ENCODE measurements around the gene CPNE5. TPM values are rescaled to one million over a fixed set of nuclear protein-coding genes. Genes with fewer than 3 reads are reported as not detected.

The CPNE5 gene
- polyA plus RNA-seq, 1 of the 3 experiments (the other 2 are of a cell fraction) = 0.30 TPM

- DNase-seq = peak; percentile 63
- Histone ChIP-seq H3F3A (replicated peaks; ENCODE audit: insufficient read depth) (peaks cover 4% of the 10 kb centered on the region), H4K20me1 (ENCODE audit: insufficient read depth) (no peaks in the 10 kb centered on the region), H3K4me3 (ENCODE audit: low read depth in 2 of 2, low read length in 1 of 2) (no peak overlapping the region), H3K4me2 (no peak overlapping the region), H3K27me3 (ENCODE audit: insufficient read depth) (0 out of 2 replicates have a peak, but pooled peaks cover under 1% of the 10 kb centered on the region), H3K9me3 (no peaks in the 10 kb centered on the region), H3K9me2 (no peaks in the 10 kb centered on the region), H3K36me3 (replicated peaks in 1 of 2; ENCODE audit: control insufficient read depth in 1 of 2, insufficient read depth in 2 of 2, low read length in 1 of 2) (no peaks in the 10 kb centered on the region), H2AFZ (ENCODE audit: low read depth) (no peak overlapping the region), H3K79me2 (ENCODE audit: insufficient read depth) (no peaks in the 10 kb centered on the region), H3K27ac (ENCODE audit: low read depth in 2 of 2, low read length in 1 of 2) (no peak overlapping the region), H3K9ac (no peak overlapping the region), H3K4me1 (ENCODE audit: control insufficient read depth in 1 of 2, insufficient read depth in 2 of 2, low read depth in 1 of 2, low read length in 1 of 2) (peaks cover 0 to 28% of the 10 kb centered on the region in 2 experiments; a peak in 1 of 4 replicates)
- ChIA-PET POLR2A (no interaction called here), CTCF (interaction anchor here (0.6 to 3.0 kb wide), 5 partner anchors 12 to 217 kb away, joined by 3 to 12 read pairs (median 4); no protein-coding TSS in a partner anchor)
- TF ChIP-seq TCF12 (IDR thresholded peaks at IDR 0.05) (no peak), MAX (IDR thresholded peaks at IDR 0.05; ENCODE audit: low read depth) (no peak), GABPA (IDR thresholded peaks at IDR 0.05; ENCODE audit: low read depth) (no peak), SMC3 (IDR thresholded peaks at IDR 0.05; ENCODE audit: low read depth, low read length) (no peak), FOSL2 (IDR thresholded peaks at IDR 0.05; ENCODE audit: borderline replicate concordance, low read depth) (no peak), MXI1 (IDR thresholded peaks at IDR 0.05; ENCODE audit: low read depth, low read length) (0 out of 2 replicates have a peak, but pooled peaks have one; percentile 16)
- 71% methylated on average over 14 of the region's 19 CpGs for WGBS (ENCODE audit: low lambda C conversion rate)
Measured at GRCh38 chr6:36844232-36845170, 5.3 kb upstream of the CPNE5 start.

- Histone ChIP-seq H3K4me3 (ENCODE audit: low read depth in 2 of 2, low read length in 1 of 2) (no peak overlapping the region), H3K4me2 (no peak overlapping the region), H4K20me1 (ENCODE audit: insufficient read depth) (no peaks in the 10 kb centered on the region), H2AFZ (ENCODE audit: low read depth) (no peak overlapping the region), H3K9me2 (no peaks in the 10 kb centered on the region), H3K4me1 (ENCODE audit: control insufficient read depth in 1 of 2, insufficient read depth in 2 of 2, low read depth in 1 of 2, low read length in 1 of 2) (peaks cover 0 to 23% of the 10 kb centered on the region in 2 experiments; a peak in 1 of 4 replicates), H3K9ac (no peak overlapping the region), H3K27ac (ENCODE audit: low read depth in 2 of 2, low read length in 1 of 2) (no peak overlapping the region), H3K9me3 (no peaks in the 10 kb centered on the region), H3F3A (replicated peaks; ENCODE audit: insufficient read depth) (peaks cover 4% of the 10 kb centered on the region), H3K27me3 (ENCODE audit: insufficient read depth) (peaks cover 12% of the 10 kb centered on the region), H3K36me3 (replicated peaks in 1 of 2; ENCODE audit: control insufficient read depth in 1 of 2, insufficient read depth in 2 of 2, low read length in 1 of 2) (no peaks in the 10 kb centered on the region), H3K79me2 (ENCODE audit: insufficient read depth) (no peaks in the 10 kb centered on the region)
- WGBS (ENCODE audit: low lambda C conversion rate) = 94% methylated on average over 4 of the region's 4 CpGs
- POLR2A ChIA-PET = no interaction called here
- CTCF ChIA-PET = interaction anchor here (3.9 kb wide), 1 partner anchor 8 kb away, joined by 19 read pairs; no protein-coding TSS in a partner anchor
- DNase-seq = no peak
- TF ChIP-seq MXI1 (IDR thresholded peaks at IDR 0.05; ENCODE audit: low read depth, low read length) = no peak
- no peak for TF ChIP-seq MEF2A (IDR thresholded peaks at IDR 0.05; ENCODE audit: borderline replicate concordance, low read depth)
- no peak for TF ChIP-seq ZBTB33 (IDR thresholded peaks at IDR 0.05; ENCODE audit: borderline replicate concordance, low read depth)
- TF ChIP-seq USF1 (IDR thresholded peaks at IDR 0.05; ENCODE audit: borderline replicate concordance, low read depth) = no peak
- no peak for TF ChIP-seq NRF1 (IDR thresholded peaks at IDR 0.05; ENCODE audit: low read depth, low read length)
- TF ChIP-seq SIN3A (IDR thresholded peaks at IDR 0.05; ENCODE audit: borderline replicate concordance, low read depth, low read length) = no peak
Measured at GRCh38 chr6:36843170-36843569, 3.9 kb upstream of the CPNE5 start.
